ENCODE results near the gene ZNF430. TPM values are rescaled to one million over a fixed set of nuclear protein-coding genes. Genes with fewer than 3 reads are reported as not detected.

ZNF430 gene
- total and polyA plus RNA-seq, 9 of the 15 experiments (the other 6 are each of a cell fraction or from before 2014, with no cell fraction given) = 4.7 to 15.4 (median 9.4) TPM

DNA sequence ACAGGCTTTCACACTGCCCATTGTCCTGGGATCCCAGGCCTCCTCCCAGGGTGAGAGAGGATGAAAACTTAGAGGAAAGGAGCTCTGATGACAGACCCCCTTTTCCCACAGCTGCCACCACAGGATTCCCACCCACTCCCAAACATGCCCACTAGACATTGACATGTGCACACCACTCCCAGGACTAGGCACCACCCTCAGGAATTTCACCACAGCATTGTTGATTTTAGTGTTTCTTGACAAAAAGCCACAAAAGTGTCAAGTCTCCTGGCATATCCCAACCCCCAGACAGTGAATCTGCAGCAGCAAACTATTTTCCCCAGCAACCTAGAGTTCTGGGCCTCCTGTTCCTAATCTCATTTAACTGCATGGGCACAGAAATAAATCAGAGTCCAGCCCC lies 71.7 kb downstream of the ZNF430 start:
- no peak overlapping the region for H3K4me3 ChIP-seq
- H2AFZ ChIP-seq (ENCODE audit: low read depth, low read length) = no peak overlapping the region
- POLR2A ChIA-PET = interaction anchor here (0.6 to 1.5 kb wide), 4 partner anchors 8 to 61 kb away, joined by 3 to 9 read pairs (median 4); partner anchors contain the start of gene ZNF714
- no peak overlapping the region for H3K4me2 ChIP-seq (ENCODE audit: insufficient read depth, low read length)
- DNase-seq (ENCODE audit: extremely low read depth in 1 of 4, low spot score in 3 of 4) (no peak), ATAC-seq (no peak), FAIRE-seq (no peak)
- CTCF ChIA-PET (ENCODE audit: low intra/inter-chr PET ratio) = no interaction called here
- no peak for TF ChIP-seq SAFB2 (IDR thresholded peaks at IDR 0.05; ENCODE audit: borderline replicate concordance, low read depth, low read length, severe bottlenecking)
- no peak overlapping the region for H3K27ac ChIP-seq (ENCODE audit: extremely low read depth, low read depth, low read length)
- peaks cover 0 to 2% of the 10 kb centered on the region in 2 experiments; a peak in 3 of 5 replicates for H3K4me1 ChIP-seq (replicated peaks in 1 of 2; ENCODE audit: control insufficient read depth in 2 of 2, insufficient read depth in 2 of 2, low read length in 2 of 2)
- H3K9ac ChIP-seq (ENCODE audit: insufficient read depth in 1 of 2, low read depth in 2 of 2, low read length in 2 of 2) = no peak overlapping the region
- H3K9me3 ChIP-seq (replicated peaks; ENCODE audit: control insufficient read depth, insufficient read depth, low read depth, low read length) = no peaks in the 10 kb centered on the region
- H3K27me3 ChIP-seq (ENCODE audit: control insufficient read depth in 2 of 2, insufficient read depth in 2 of 2, low read length in 2 of 2) = no peaks in the 10 kb centered on the region
- H3K9me1 ChIP-seq (ENCODE audit: control insufficient read depth, insufficient read depth, low read length) = no peaks in the 10 kb centered on the region
- intact Hi-C loops (cut with micrococcal nuclease) = no loop called here
- peaks cover 41% of the 10 kb centered on the region; the same call in 2 of the 3 replicates for H3K36me3 ChIP-seq (ENCODE audit: control insufficient read depth, insufficient read depth, low read length)
- no TSS peak for BruUV-seq (replicated peaks)
- H4K20me1 ChIP-seq (replicated peaks; ENCODE audit: control insufficient read depth, insufficient read depth, low read length) = no peaks in the 10 kb centered on the region
- in situ Hi-C loops (cut with MboI) = no loop called here
- no peaks in the 10 kb centered on the region for H3K79me2 ChIP-seq (ENCODE audit: control insufficient read depth, insufficient read depth, low read length)

DNA sequence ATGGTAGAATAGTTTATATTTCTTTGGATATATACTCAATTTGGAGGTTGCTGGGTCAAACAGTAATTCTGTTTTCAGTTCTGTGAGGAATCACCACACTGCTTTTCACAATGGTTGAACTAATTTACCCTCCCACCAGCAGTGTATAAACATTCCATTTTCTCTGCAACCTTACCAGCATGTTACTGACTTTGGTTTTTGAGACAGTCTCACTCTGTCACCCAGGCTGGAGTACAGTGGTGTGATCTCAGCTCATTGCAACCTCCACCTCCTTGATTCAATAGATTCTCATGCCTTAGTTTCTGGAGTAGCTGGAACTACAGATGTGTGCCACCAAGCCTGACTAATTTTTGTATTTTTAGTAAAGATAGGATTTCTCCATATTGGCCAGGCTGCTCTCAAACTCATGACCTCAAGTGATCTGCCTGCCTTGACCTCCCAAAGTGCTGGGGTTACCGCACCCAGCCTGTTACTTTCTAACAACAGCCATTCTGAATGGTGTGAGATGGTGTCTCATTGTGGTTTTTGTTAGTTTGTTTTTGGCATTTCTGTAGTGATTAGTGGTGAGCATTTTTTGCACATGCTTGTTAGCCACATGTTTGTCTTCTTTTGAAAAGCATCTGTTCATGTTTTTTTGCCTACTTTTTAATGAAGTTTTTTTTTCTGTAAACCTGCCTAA lies 74.0 kb downstream of the ZNF430 start:
- BruUV-seq (replicated peaks) = no TSS peak
- H3K27me3 ChIP-seq (ENCODE audit: control insufficient read depth in 2 of 2, insufficient read depth in 2 of 2, low read length in 2 of 2) = no peaks in the 10 kb centered on the region
- no peak for ATAC-seq
- no peaks in the 10 kb centered on the region for H3K9me3 ChIP-seq (replicated peaks; ENCODE audit: control insufficient read depth, insufficient read depth, low read depth, low read length)
- no peak for DNase-seq (ENCODE audit: extremely low read depth in 1 of 4, low spot score in 3 of 4)
- in situ Hi-C loops (cut with MboI) (no loop called here), intact Hi-C loops (cut with micrococcal nuclease) (no loop called here)
- peaks cover 34% of the 10 kb centered on the region; the same call in 2 of the 3 replicates for H3K36me3 ChIP-seq (ENCODE audit: control insufficient read depth, insufficient read depth, low read length)
- no peaks in the 10 kb centered on the region for H3K79me2 ChIP-seq (ENCODE audit: control insufficient read depth, insufficient read depth, low read length)
- no peak overlapping the region for H3K4me3 ChIP-seq
- no peaks in the 10 kb centered on the region for H4K20me1 ChIP-seq (replicated peaks; ENCODE audit: control insufficient read depth, insufficient read depth, low read length)
- peaks cover 0 to 2% of the 10 kb centered on the region in 2 experiments; a peak in 3 of 5 replicates for H3K4me1 ChIP-seq (replicated peaks in 1 of 2; ENCODE audit: control insufficient read depth in 2 of 2, insufficient read depth in 2 of 2, low read length in 2 of 2)
- CTCF ChIA-PET (ENCODE audit: low intra/inter-chr PET ratio) = no interaction called here
- FAIRE-seq = no peak
- no peak overlapping the region for H3K4me2 ChIP-seq (ENCODE audit: insufficient read depth, low read length)
- no peak overlapping the region for H3K9ac ChIP-seq (ENCODE audit: insufficient read depth in 1 of 2, low read depth in 2 of 2, low read length in 2 of 2)
- H3K9me1 ChIP-seq (ENCODE audit: control insufficient read depth, insufficient read depth, low read length) = no peaks in the 10 kb centered on the region
- H2AFZ ChIP-seq (ENCODE audit: low read depth, low read length) = no peak overlapping the region
- POLR2A ChIA-PET = interaction anchor here (0.6 to 1.3 kb wide), 2 partner anchors 12 to 918 kb away, joined by 3 read pairs; partner anchors contain the start of gene ZNF714
- 50% methylated on average over 1 of the region's 1 CpG for WGBS (ENCODE audit: insufficient coverage, low coverage, missing lambda C conversion rate)
- H3K27ac ChIP-seq (ENCODE audit: extremely low read depth, low read depth, low read length) = no peak overlapping the region
- TF ChIP-seq U2AF1 (optimal IDR thresholded peaks at IDR 0.05; ENCODE audit: low read depth, low read length) = no peak
- TF ChIP-seq, protein P1, sequence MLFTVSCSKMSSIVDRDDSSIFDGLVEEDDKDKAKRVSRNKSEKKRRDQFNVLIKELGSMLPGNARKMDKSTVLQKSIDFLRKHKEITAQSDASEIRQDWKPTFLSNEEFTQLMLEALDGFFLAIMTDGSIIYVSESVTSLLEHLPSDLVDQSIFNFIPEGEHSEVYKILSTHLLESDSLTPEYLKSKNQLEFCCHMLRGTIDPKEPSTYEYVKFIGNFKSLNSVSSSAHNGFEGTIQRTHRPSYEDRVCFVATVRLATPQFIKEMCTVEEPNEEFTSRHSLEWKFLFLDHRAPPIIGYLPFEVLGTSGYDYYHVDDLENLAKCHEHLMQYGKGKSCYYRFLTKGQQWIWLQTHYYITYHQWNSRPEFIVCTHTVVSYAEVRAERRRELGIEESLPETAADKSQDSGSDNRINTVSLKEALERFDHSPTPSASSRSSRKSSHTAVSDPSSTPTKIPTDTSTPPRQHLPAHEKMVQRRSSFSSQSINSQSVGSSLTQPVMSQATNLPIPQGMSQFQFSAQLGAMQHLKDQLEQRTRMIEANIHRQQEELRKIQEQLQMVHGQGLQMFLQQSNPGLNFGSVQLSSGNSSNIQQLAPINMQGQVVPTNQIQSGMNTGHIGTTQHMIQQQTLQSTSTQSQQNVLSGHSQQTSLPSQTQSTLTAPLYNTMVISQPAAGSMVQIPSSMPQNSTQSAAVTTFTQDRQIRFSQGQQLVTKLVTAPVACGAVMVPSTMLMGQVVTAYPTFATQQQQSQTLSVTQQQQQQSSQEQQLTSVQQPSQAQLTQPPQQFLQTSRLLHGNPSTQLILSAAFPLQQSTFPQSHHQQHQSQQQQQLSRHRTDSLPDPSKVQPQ (CRISPR knock-in tag; IDR thresholded peaks at IDR 0.05; ENCODE audit: borderline replicate concordance) = no peak
- TF ChIP-seq ZNF253 (CRISPR knock-in tag; conservative IDR thresholded peaks at IDR 0.05) = no peak
- no peak for TF ChIP-seq ZNF274 (IDR thresholded peaks at IDR 0.05; ENCODE audit: borderline replicate concordance, low read depth, low read length)
- TF ChIP-seq, protein P2, sequence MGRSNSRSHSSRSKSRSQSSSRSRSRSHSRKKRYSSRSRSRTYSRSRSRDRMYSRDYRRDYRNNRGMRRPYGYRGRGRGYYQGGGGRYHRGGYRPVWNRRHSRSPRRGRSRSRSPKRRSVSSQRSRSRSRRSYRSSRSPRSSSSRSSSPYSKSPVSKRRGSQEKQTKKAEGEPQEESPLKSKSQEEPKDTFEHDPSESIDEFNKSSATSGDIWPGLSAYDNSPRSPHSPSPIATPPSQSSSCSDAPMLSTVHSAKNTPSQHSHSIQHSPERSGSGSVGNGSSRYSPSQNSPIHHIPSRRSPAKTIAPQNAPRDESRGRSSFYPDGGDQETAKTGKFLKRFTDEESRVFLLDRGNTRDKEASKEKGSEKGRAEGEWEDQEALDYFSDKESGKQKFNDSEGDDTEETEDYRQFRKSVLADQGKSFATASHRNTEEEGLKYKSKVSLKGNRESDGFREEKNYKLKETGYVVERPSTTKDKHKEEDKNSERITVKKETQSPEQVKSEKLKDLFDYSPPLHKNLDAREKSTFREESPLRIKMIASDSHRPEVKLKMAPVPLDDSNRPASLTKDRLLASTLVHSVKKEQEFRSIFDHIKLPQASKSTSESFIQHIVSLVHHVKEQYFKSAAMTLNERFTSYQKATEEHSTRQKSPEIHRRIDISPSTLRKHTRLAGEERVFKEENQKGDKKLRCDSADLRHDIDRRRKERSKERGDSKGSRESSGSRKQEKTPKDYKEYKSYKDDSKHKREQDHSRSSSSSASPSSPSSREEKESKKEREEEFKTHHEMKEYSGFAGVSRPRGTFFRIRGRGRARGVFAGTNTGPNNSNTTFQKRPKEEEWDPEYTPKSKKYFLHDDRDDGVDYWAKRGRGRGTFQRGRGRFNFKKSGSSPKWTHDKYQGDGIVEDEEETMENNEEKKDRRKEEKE (IDR thresholded peaks at IDR 0.05; ENCODE audit: borderline replicate concordance in 1 of 2, control insufficient read depth in 1 of 2, low read depth in 2 of 2, low read length in 1 of 2) = no peak

Measured in K562 (cell line).